Measurements from ENCODE around the gene ITPK1.

GRCh38 chr14:92982956-92983355 is 132.8 kb downstream of the ITPK1 start:
- no peak for TF ChIP-seq CTCF (IDR thresholded peaks at IDR 0.05)
- no peak for TF ChIP-seq EP300 (IDR thresholded peaks at IDR 0.05; ENCODE audit: low read depth)
- TF ChIP-seq POLR2AphosphoS5 (IDR thresholded peaks at IDR 0.05): no peak
- TF ChIP-seq POLR2A (IDR thresholded peaks at IDR 0.05): no peak

Data from transverse colon (tissue), 4 donors.